Neural crest cell (in vitro differentiated cells): ENCODE data around the gene UBXN11. TPM values are rescaled to one million over a fixed set of nuclear protein-coding genes. Genes with fewer than 3 reads are reported as not detected.

Experiments used
- DNase-seq: peaks from one replicate; pipeline ENCODE4 v3.0.0; 2021; ENCODE audit warnings: low read depth, mixed read lengths, low spot score
- H3K27ac Mint-ChIP-seq: one replicate; pipeline ENCODE4 v1.8.0; 2021; ENCODE audit warnings: mild to moderate bottlenecking, mixed read lengths; ENCODE audit not compliant: unreplicated experiment
- H3K27me3 Mint-ChIP-seq: 2 replicates; pipeline ENCODE4 v1.8.0; 2021; ENCODE audit warnings: low read depth, mild to moderate bottlenecking, mixed read lengths
- H3K36me3 Mint-ChIP-seq: 2 replicates; pipeline ENCODE4 v1.8.0; 2021; ENCODE audit warnings: low read depth, mild to moderate bottlenecking, mixed read lengths
- H3K4me1 Mint-ChIP-seq: 2 replicates; pipeline ENCODE4 v1.8.0; 2021; ENCODE audit warnings: mixed read lengths
- H3K4me3 Mint-ChIP-seq: one replicate; pipeline ENCODE4 v1.8.0; 2021; ENCODE audit warnings: mild to moderate bottlenecking, mixed read lengths
- H3K9me3 Mint-ChIP-seq: 2 replicates; pipeline ENCODE4 v1.8.0; 2021; ENCODE audit warnings: mixed read lengths
- CTCF ChIP-seq: fragments of 200-600 bp; sonication (generic); conservative IDR thresholded peaks from 2 replicates; pipeline ENCODE4 v1.5.0; 2021; ENCODE audit warnings: antibody characterized with exemption, mild to moderate bottlenecking
- total RNA-seq: library from RNA; stranded (reverse); gene quantifications from 2 replicates; pipeline ENCODE4 v1.2.1, GENCODE V29; 2021

The UBXN11 gene
- total RNA-seq, 1 donor from 2014 or later = 35.5 TPM

DNA sequence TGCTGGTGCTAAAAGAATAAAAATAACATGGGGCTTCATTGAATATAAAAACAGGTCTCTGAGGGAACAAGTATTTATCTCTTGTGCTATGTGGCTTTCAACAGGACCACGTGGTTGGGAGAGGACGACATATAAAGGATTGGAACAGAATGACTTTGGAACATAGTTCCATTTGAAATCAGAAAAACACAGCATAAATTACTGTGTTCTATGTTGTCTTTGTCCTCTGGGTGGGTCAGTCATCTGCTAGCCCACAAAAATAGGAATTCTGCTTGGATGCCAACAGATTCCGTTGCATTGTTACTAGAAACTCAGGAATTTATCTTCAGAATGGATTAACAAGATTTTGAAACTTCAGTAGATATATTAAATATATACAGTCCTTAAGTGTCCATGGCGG lies 66.5 kb downstream of the UBXN11 start:
- Mint-ChIP-seq H3K4me1 (peaks cover 33% of the 10 kb centered on the region), H3K27ac (peak overlapping the region; percentile 47), H3K4me3 (no peak overlapping the region), H3K36me3 (peaks cover 7% of the 10 kb centered on the region), H3K27me3 (no peaks in the 10 kb centered on the region), H3K9me3 (peaks cover 5% of the 10 kb centered on the region)
- DNase-seq = no peak
- no peak for TF ChIP-seq CTCF

GRCh38 chr1:26237230-26237966 lies 69.0 kb downstream of the UBXN11 start:
- Mint-ChIP-seq H3K4me1 (peaks cover 44% of the 10 kb centered on the region), H3K4me3 (peak overlapping the region; percentile 99), H3K36me3 (peaks cover 4% of the 10 kb centered on the region), H3K27ac (peak overlapping the region; percentile 63), H3K27me3 (no peaks in the 10 kb centered on the region), H3K9me3 (peaks cover 5% of the 10 kb centered on the region)
- TF ChIP-seq CTCF = no peak
- DNase-seq = no peak

DNA sequence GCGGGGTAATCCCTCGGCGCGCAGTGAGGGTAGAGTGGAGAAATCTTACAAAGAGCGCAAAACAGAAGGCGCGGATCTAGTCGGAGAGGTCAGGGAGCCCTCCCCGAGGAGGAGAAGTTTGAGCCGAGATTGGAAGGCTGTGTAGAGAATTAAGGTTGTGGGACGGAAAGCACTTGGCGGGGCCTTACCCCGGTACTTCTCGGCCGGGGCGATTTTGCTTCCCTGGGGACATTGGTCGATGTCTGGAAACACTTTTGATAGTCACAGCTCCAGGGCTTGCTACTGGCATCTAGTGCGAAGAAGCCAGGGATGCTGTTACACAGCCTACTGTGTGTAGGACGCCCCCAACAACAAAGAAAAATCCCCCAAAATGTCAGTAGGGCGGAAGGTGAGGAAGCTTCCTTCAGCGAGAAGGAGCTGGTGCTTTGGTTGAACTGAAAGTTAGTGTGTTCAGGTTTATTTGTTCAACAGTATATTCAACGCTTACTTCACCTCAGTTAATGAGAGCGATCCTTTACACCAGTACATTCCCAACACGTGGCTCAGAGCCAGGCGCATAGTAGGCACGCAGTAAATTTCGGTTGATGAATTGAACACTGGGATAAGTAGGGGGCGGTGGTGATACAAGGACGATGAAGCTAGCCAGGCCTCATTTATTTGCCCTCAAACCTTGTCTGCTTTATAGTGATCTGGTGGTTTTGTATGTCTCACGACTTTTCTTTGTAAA lies 71.6 kb downstream of the UBXN11 start:
- Mint-ChIP-seq H3K36me3 (peaks cover 4% of the 10 kb centered on the region), H3K4me1 (peaks cover 42% of the 10 kb centered on the region), H3K9me3 (peaks cover 5% of the 10 kb centered on the region), H3K27ac (peak overlapping the region; percentile 88), H3K27me3 (no peaks in the 10 kb centered on the region), H3K4me3 (peak overlapping the region; percentile 99)
- no peak for DNase-seq
- TF ChIP-seq CTCF = no peak

DNA sequence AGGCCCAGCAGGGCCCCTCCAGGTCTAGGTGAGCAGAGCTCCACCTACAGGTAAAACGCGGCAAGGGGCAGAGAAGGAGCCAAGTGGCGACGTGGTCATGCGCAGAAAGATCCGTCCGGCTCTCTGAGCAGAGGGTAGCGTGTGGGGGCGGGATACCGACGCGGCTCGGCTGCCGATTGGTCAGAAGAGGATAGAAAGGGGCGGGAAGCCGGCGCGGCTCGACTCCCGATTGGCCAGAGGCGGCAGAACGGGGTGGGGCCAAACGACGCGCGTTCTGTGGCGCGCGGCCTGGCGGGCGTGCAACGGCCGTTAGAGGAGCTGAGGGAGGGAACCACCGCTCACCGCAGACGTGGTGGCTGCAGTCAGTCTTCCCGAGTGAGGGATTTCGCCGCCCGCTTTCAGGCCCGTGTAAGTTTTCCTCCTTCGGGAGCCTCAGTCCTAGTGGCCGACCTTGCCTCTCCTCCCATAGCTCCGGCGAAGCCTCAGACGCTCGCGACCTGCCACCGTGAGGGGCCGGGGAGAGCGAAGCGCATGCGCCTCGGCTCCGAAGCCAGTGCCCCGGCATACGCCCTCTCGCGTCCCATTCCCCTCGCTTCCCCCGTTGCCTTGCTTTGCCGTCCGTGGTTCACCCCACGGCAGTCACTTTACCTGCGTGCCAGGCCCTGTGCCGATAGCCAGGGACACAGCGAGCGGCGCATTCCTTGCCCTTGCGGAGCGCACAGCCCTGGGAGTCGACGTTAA lies 72.4 kb downstream of the UBXN11 start, which contains the start of gene CEP85:
Gene CEP85 (plus strand): TSS at position 298 of the 741 bp plus-strand sequence. CDS start 5,584 bp downstream, outside the sequence.
- peaks cover 38% of the 10 kb centered on the region for H3K4me1 Mint-ChIP-seq
- peak within 1 kb of the TSS; percentile 99 for H3K4me3 Mint-ChIP-seq
- H3K9me3 Mint-ChIP-seq = peaks cover 5% of the 10 kb centered on the region
- H3K27ac Mint-ChIP-seq = peak within 1 kb of the TSS; percentile 88
- peak; percentile 83 for TF ChIP-seq CTCF
- DNase-seq = peak; percentile 98
- H3K27me3 Mint-ChIP-seq = no peaks in the 10 kb centered on the region
- peaks cover 4% of the 10 kb centered on the region for H3K36me3 Mint-ChIP-seq

Other genes starting within 250 kb of the UBXN11 start
- not detected in 2 replicates for gene TRIM63, start 239.0 kb downstream of the UBXN11 start, total RNA-seq
- gene PDIK1L, start 194.8 kb downstream of the UBXN11 start, total RNA-seq = 22.8 and 23.8 TPM in 2 replicates
- gene FAM110D, start 147.6 kb downstream of the UBXN11 start, total RNA-seq = 1.0 and 1.2 TPM in 2 replicates
- gene C1orf232, start 137.7 kb downstream of the UBXN11 start, total RNA-seq = not detected in 2 replicates
- 34.3 and 36.2 TPM in 2 replicates for gene ZNF593, start 136.7 kb downstream of the UBXN11 start, total RNA-seq
- not detected in 2 replicates for gene ZNF593OS, start 134.8 kb downstream of the UBXN11 start, total RNA-seq
- 3.0 and 3.6 TPM in 2 replicates for gene CNKSR1, start 129.1 kb downstream of the UBXN11 start, total RNA-seq
- not detected in 2 replicates for gene CATSPER4, start 116.0 kb downstream of the UBXN11 start, total RNA-seq
- 46.6 and 48.0 TPM in 2 replicates for gene CEP85, start 72.4 kb downstream of the UBXN11 start, total RNA-seq
- gene SH3BGRL3, start 26.6 kb downstream of the UBXN11 start, total RNA-seq = 97.9 and 100 TPM in 2 replicates
- not detected in 2 replicates for gene CD52, start 11.3 kb upstream of the UBXN11 start, total RNA-seq
- 3.8 and 6.3 TPM in 2 replicates for gene CRYBG2, start 47.5 kb upstream of the UBXN11 start, total RNA-seq
- not detected in 2 replicates for gene ZNF683, start 66.1 kb upstream of the UBXN11 start, total RNA-seq
- gene LIN28A, start 104.2 kb upstream of the UBXN11 start, total RNA-seq = 445 and 455 TPM in 2 replicates
- 34.9 and 40.1 TPM in 2 replicates for gene DHDDS, start 125.7 kb upstream of the UBXN11 start, total RNA-seq
- 1,041 and 1,051 TPM in 2 replicates for gene HMGN2, start 165.8 kb upstream of the UBXN11 start, total RNA-seq
- gene RPS6KA1, start 223.1 kb upstream of the UBXN11 start, total RNA-seq = 41.6 and 43.8 TPM in 2 replicates